B cell (primary cell): ENCODE results near the gene TLK2. TPM values are rescaled to one million over a fixed set of nuclear protein-coding genes. Genes with fewer than 3 reads are reported as not detected.

ENCODE experiments used
- ATAC-seq: fragments of 200-7000 bp; cut with Tn5 transposase; one replicate; pipeline ENCODE4 v1.10.0; 2021; ENCODE audit warnings: low read depth, mild to moderate bottlenecking, moderate number of reproducible peaks, moderate library complexity
- CTCF ChIA-PET: fragments of 350-600 bp; sonication (Branson Sonifier 250); formaldehyde crosslinking; loops from one replicate; lab custom pipeline; 2021; ENCODE audit warnings: antibody characterized with exemption, inconsistent platforms; lab: Charles Lee
- POLR2A ChIA-PET: fragments of 350-600 bp; sonication (Branson Sonifier 250); formaldehyde crosslinking; loops from one replicate; lab custom pipeline; 2021; ENCODE audit warnings: antibody characterized with exemption; lab: Charles Lee
- DNase-seq: peaks from one replicate; pipeline ENCODE4 v3.0.0; 2013
- H2AFZ ChIP-seq: 2 replicates; pipeline ENCODE4 v1.6.1; 2012; ENCODE audit warnings: mild to moderate bottlenecking, low read depth, low read length; ENCODE audit not compliant: insufficient read depth, poor library complexity, severe bottlenecking
- H3K27ac ChIP-seq, 2 donors: 1 replicate in 1 of 2; 2 replicates in 1 of 2; pipeline ENCODE4 v1.5.1; 2012 to 2013; ENCODE audit warnings: low read length in 2 of 2, mild to moderate bottlenecking in 2 of 2, moderate library complexity in 1 of 2
- H3K27me3 ChIP-seq, 4 experiments: fragments of 200-600 bp in 1 of 4; sonication (generic) in 1 of 4; replicated peaks in 1 of 4; 1 replicate in 2 of 4; 2 replicates in 2 of 4; pipeline versions ENCODE4 v1.6.1 to v1.7.0; 2013 to 2016; ENCODE audit warnings: low read length in 3 of 4, mild to moderate bottlenecking in 2 of 4, mixed read lengths in 1 of 4, moderate library complexity in 1 of 4; ENCODE audit not compliant: insufficient read depth in 4 of 4, control insufficient read depth in 3 of 4; ENCODE audit errors: control extremely low read depth in 1 of 4
- H3K36me3 ChIP-seq, 2 experiments: replicated peaks in 1 of 2; 1 replicate in 1 of 2; 2 replicates in 1 of 2; pipeline versions ENCODE4 v1.6.1 to v1.7.1; 2013; ENCODE audit warnings: low read length in 1 of 2; ENCODE audit not compliant: insufficient read depth in 2 of 2, control insufficient read depth in 1 of 2; ENCODE audit errors: control extremely low read depth in 1 of 2, extremely low read depth in 1 of 2
- H3K4me1 ChIP-seq, 2 donors: fragments of 200-600 bp in 1 of 2; sonication (generic) in 1 of 2; 1 replicate in 1 of 2; 2 replicates in 1 of 2; pipeline versions ENCODE4 v1.5.1 to v1.6.1; 2013 to 2017; ENCODE audit warnings: low read length in 2 of 2; ENCODE audit not compliant: control insufficient read depth in 2 of 2, insufficient read depth in 2 of 2
- H3K4me2 ChIP-seq: replicated peaks from 2 replicates; pipeline ENCODE3; 2012; ENCODE audit warnings: mild to moderate bottlenecking, low read depth, low read length; ENCODE audit not compliant: poor library complexity, severe bottlenecking
- H3K4me3 ChIP-seq, 5 experiments: fragments of 200-600 bp in 1 of 5; sonication (generic) in 1 of 5; 1 replicate in 3 of 5; 2 replicates in 2 of 5; pipeline versions ENCODE4 v1.5.1 to v1.7.0; 2011 to 2016; ENCODE audit warnings: low read length in 4 of 5, mild to moderate bottlenecking in 4 of 5, low read depth in 2 of 5, control low read depth in 1 of 5, moderate library complexity in 1 of 5; ENCODE audit not compliant: insufficient read depth in 1 of 5; ENCODE audit errors: control extremely low read depth in 1 of 5, extremely low read depth in 1 of 5
- H3K79me2 ChIP-seq: fragments of 200-600 bp; sonication (generic); one replicate; pipeline ENCODE4 v1.6.0; 2016; ENCODE audit warnings: low read length; ENCODE audit not compliant: control insufficient read depth, insufficient read depth
- H3K9ac ChIP-seq: fragments of 200-600 bp; sonication (generic); 2 replicates; pipeline ENCODE4 v1.6.1; 2017; ENCODE audit warnings: mild to moderate bottlenecking, low read length, moderate library complexity
- H3K9me3 ChIP-seq, 3 donors: one replicate each; pipeline versions ENCODE4 v1.6.1 to v1.7.1; 2013; ENCODE audit warnings: low read length in 2 of 3; ENCODE audit not compliant: control insufficient read depth in 2 of 3, insufficient read depth in 1 of 3; ENCODE audit errors: control extremely low read depth in 1 of 3
- H4K20me1 ChIP-seq: 2 replicates; pipeline ENCODE4 v1.6.0; 2012; ENCODE audit warnings: mild to moderate bottlenecking, low read length; ENCODE audit not compliant: insufficient read depth, control insufficient read depth, poor library complexity, severe bottlenecking
- H3K27ac Mint-ChIP-seq: one replicate; pipeline ENCODE4 v1.8.0; 2021; ENCODE audit warnings: mixed read lengths
- H3K27me3 Mint-ChIP-seq: one replicate; pipeline ENCODE4 v1.8.0; 2021; ENCODE audit warnings: mixed read lengths
- H3K4me1 Mint-ChIP-seq: one replicate; pipeline ENCODE4 v1.8.0; 2021; ENCODE audit warnings: mixed read lengths
- H3K4me3 Mint-ChIP-seq: one replicate; pipeline ENCODE4 v1.8.0; 2021; ENCODE audit warnings: mixed read lengths
- H3K9me3 Mint-ChIP-seq: one replicate; pipeline ENCODE4 v1.8.0; 2022; ENCODE audit warnings: mixed read lengths; ENCODE audit not compliant: insufficient read depth
- CTCF ChIP-seq: fragments of 200-600 bp; IDR thresholded peaks from one replicate; pipeline ENCODE4 v1.8.0; 2022; ENCODE audit warnings: antibody characterized with exemption, mild to moderate bottlenecking
- EZH2 ChIP-seq: IDR thresholded peaks from 2 replicates; pipeline ENCODE4 v1.6.1; 2012; ENCODE audit warnings: borderline replicate concordance, low read depth, mild to moderate bottlenecking, moderate library complexity, low read length; ENCODE audit not compliant: insufficient read depth, poor library complexity, severe bottlenecking
- WGBS: methylation state at CpG from one replicate; pipeline ENCODE4 v1.1.5; 2013; ENCODE audit warnings: missing lambda C conversion rate; ENCODE audit not compliant: insufficient coverage; 5-methylcytosine and 5-hydroxymethylcytosine counted together
- intact Hi-C: fragments of 100-400 bp; cut with micrococcal nuclease; formaldehyde crosslinking; loops from one replicate; pipeline ENCODE4 v1.10.0; 2022
- polyA plus RNA-seq: library from polyadenylated mRNA; depleted of rRNA; stranded (reverse); fragments of >200 nt; gene quantifications from 2 replicates; pipeline ENCODE4 v1.2.3, GENCODE V29; 2012
- total RNA-seq, 2 donors: library from RNA; stranded (reverse); fragments of 120-200 nt in 1 of 2; gene quantifications; 1 replicate in 1 of 2; 2 replicates in 1 of 2; pipeline versions ENCODE4 v1.2.3 to v1.2.4, GENCODE V29; 2013 to 2022

TLK2 gene
- total and polyA plus RNA-seq, 2 donors (not counting 1 experiment from before 2014, with no cell fraction given), result 36.3 to 75.3 TPM

- H3K9me3 Mint-ChIP-seq, result no peaks in the 10 kb centered on the region
- ATAC-seq, result no peak
- CTCF ChIA-PET, result interaction anchor here (0.6 kb wide), 1 partner anchor 70 kb away, joined by 3 read pairs; no protein-coding TSS in a partner anchor
- Histone ChIP-seq H3K9me3 (peaks cover 0 to 7% (median 0%) of the 10 kb centered on the region in 3 donors), H3K4me1 (no peaks in the 10 kb centered on the region), H3K79me2 (no peaks in the 10 kb centered on the region), H3K36me3 (peaks cover 4 to 71% of the 10 kb centered on the region in 2 experiments), H3K4me2 (no peak overlapping the region), H3K4me3 (no peak overlapping the region), H3K27me3 (no peaks in the 10 kb centered on the region), H3K27ac (no peak overlapping the region), H4K20me1 (peaks cover 6% of the 10 kb centered on the region), H3K9ac (no peak overlapping the region), H2AFZ (no peak overlapping the region)
- H3K4me3 Mint-ChIP-seq, result no peak overlapping the region
- DNase-seq, result no peak
- H3K27ac Mint-ChIP-seq, result no peak overlapping the region
- no peaks in the 10 kb centered on the region for H3K27me3 Mint-ChIP-seq
- WGBS, result 100% methylated on average over 1 of the region's 2 CpGs
- intact Hi-C loops, result no loop called here
- no peaks in the 10 kb centered on the region for H3K4me1 Mint-ChIP-seq
- TF ChIP-seq EZH2 (no peak), CTCF (no peak)
- POLR2A ChIA-PET, result no interaction called here
These were observed 119.3 kb downstream of the TLK2 start for GRCh38 chr17:62597920-62598319.

GRCh38 chr17:62599964-62600657, 121.5 kb downstream of the TLK2 start:
- no peak overlapping the region for H3K4me3 Mint-ChIP-seq
- Histone ChIP-seq H3K36me3 (peaks cover 4 to 70% of the 10 kb centered on the region in 2 experiments), H3K4me3 (no peak overlapping the region), H3K9me3 (peaks cover 0 to under 1% (median 0%) of the 10 kb centered on the region in 3 donors), H2AFZ (no peak overlapping the region), H3K4me2 (no peak overlapping the region), H3K27me3 (no peaks in the 10 kb centered on the region), H3K4me1 (no peaks in the 10 kb centered on the region), H3K9ac (no peak overlapping the region), H3K79me2 (no peaks in the 10 kb centered on the region), H3K27ac (no peak overlapping the region), H4K20me1 (peaks cover 6% of the 10 kb centered on the region)
- no peak for ATAC-seq
- ChIA-PET POLR2A (no interaction called here), CTCF (interaction anchor here (1.1 kb wide), 1 partner anchor 9 kb away, joined by 4 read pairs; no protein-coding TSS in a partner anchor)
- H3K27ac Mint-ChIP-seq, result no peak overlapping the region
- WGBS, result 100% methylated on average over 5 of the region's 6 CpGs
- H3K4me1 Mint-ChIP-seq, result no peaks in the 10 kb centered on the region
- TF ChIP-seq CTCF (no peak), EZH2 (no peak)
- H3K9me3 Mint-ChIP-seq, result no peaks in the 10 kb centered on the region
- no peak for DNase-seq
- intact Hi-C loops, result no loop called here
- no peaks in the 10 kb centered on the region for H3K27me3 Mint-ChIP-seq
